ENCODE measurements around the gene WLS.

- TF ChIP-seq, protein P1, sequence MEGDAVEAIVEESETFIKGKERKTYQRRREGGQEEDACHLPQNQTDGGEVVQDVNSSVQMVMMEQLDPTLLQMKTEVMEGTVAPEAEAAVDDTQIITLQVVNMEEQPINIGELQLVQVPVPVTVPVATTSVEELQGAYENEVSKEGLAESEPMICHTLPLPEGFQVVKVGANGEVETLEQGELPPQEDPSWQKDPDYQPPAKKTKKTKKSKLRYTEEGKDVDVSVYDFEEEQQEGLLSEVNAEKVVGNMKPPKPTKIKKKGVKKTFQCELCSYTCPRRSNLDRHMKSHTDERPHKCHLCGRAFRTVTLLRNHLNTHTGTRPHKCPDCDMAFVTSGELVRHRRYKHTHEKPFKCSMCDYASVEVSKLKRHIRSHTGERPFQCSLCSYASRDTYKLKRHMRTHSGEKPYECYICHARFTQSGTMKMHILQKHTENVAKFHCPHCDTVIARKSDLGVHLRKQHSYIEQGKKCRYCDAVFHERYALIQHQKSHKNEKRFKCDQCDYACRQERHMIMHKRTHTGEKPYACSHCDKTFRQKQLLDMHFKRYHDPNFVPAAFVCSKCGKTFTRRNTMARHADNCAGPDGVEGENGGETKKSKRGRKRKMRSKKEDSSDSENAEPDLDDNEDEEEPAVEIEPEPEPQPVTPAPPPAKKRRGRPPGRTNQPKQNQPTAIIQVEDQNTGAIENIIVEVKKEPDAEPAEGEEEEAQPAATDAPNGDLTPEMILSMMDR (IDR thresholded peaks at IDR 0.05; ENCODE audit: insufficient read depth, low read depth, low read length) = no peak
- no peak for TF ChIP-seq EZH2 (IDR thresholded peaks at IDR 0.05; ENCODE audit: insufficient read depth, low read length)
Observed at GRCh38 chr1:68160021-68160420, 72.3 kb downstream of the WLS start.
